GM18870 (cell line): ENCODE measurements around the gene TCEAL5.
"Not testable (repeated sequence)": the region's sequence is repeated elsewhere in the genome, so short reads cannot be mapped to it uniquely, and the experiment has no call there.

Source experiments
- ATAC-seq: cut with Tn5 transposase; IDR thresholded peaks from one replicate; pipeline ENCODE4 v1.9.1; 2021; ENCODE audit warnings: moderate library complexity; ENCODE audit not compliant: unreplicated experiment

TCEAL5 gene

GRCh38 chrX:103235608-103236007, 40.9 kb downstream of the TCEAL5 start:
- not testable (repeated sequence) for ATAC-seq

GRCh38 chrX:103234869-103235268, 41.7 kb downstream of the TCEAL5 start:
- no peak for ATAC-seq

GRCh38 chrX:103233263-103233662, 43.3 kb downstream of the TCEAL5 start:
- no peak for ATAC-seq

- ATAC-seq = not testable (repeated sequence)
These were observed 50.6 kb downstream of the TCEAL5 start for GRCh38 chrX:103225918-103226317.
